Measurements from ENCODE around the gene PANX2.

- TF ChIP-seq CTCF (IDR thresholded peaks at IDR 0.05) (no peak), EZH2 (IDR thresholded peaks at IDR 0.05) (no peak), EZH2phosphoT487 (IDR thresholded peaks at IDR 0.05) (no peak)
These were observed 38.7 kb downstream of the PANX2 start for GRCh38 chr22:50208939-50209892.

Measured in neural progenitor cell (in vitro differentiated cells).